Measurements from ENCODE around the gene ZMYND11.

Gene ZMYND11

DNA sequence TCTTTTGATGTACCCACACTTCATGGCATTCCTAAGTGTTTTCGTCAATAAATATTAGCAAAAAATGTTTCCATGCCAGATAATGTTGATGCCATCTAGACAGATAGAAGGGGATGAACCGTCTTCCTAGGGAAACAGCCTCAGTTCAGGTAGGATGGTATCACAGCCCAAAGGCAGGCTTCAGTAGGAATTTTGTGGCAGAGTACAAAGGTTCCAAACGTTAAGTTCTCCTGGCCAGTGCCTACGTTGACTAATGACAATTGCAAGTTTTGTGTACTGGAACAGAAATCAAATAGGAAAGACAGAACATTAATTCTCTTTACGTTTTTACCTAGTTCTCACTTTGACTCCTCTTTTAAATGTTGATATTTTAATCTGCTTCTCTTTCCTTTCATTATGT is 75.0 kb downstream of the ZMYND11 start:
- no peak for TF ChIP-seq EZH2 (IDR thresholded peaks at IDR 0.05; ENCODE audit: borderline replicate concordance, low read length)
- TF ChIP-seq, protein P1, sequence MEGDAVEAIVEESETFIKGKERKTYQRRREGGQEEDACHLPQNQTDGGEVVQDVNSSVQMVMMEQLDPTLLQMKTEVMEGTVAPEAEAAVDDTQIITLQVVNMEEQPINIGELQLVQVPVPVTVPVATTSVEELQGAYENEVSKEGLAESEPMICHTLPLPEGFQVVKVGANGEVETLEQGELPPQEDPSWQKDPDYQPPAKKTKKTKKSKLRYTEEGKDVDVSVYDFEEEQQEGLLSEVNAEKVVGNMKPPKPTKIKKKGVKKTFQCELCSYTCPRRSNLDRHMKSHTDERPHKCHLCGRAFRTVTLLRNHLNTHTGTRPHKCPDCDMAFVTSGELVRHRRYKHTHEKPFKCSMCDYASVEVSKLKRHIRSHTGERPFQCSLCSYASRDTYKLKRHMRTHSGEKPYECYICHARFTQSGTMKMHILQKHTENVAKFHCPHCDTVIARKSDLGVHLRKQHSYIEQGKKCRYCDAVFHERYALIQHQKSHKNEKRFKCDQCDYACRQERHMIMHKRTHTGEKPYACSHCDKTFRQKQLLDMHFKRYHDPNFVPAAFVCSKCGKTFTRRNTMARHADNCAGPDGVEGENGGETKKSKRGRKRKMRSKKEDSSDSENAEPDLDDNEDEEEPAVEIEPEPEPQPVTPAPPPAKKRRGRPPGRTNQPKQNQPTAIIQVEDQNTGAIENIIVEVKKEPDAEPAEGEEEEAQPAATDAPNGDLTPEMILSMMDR (IDR thresholded peaks at IDR 0.05; ENCODE audit: low read length), result no peak

GRCh38 chr10:215444-215843 is 80.2 kb downstream of the ZMYND11 start:
- Histone ChIP-seq H3K79me2 (ENCODE audit: insufficient read depth, low read length) (no peaks in the 10 kb centered on the region), H3K27ac (ENCODE audit: low read depth, low read length, poor library complexity, severe bottlenecking) (no peak overlapping the region), H3F3A (ENCODE audit: insufficient read depth, low read length) (no peaks in the 10 kb centered on the region), H3K4me2 (ENCODE audit: low read length) (no peak overlapping the region), H3K9me2 (ENCODE audit: low read depth, low read length) (no peaks in the 10 kb centered on the region), H3K27me3 (ENCODE audit: insufficient read depth, low read length) (no peaks in the 10 kb centered on the region), H3K36me3 (ENCODE audit: insufficient read depth, low read length) (no peaks in the 10 kb centered on the region), H3K4me3 (ENCODE audit: low read depth, low read length, poor library complexity, severe bottlenecking) (no peak overlapping the region), H3K9me3 (ENCODE audit: low read length) (no peaks in the 10 kb centered on the region), H3K9ac (ENCODE audit: low read length) (no peak overlapping the region), H2AFZ (ENCODE audit: low read length) (no peak overlapping the region), H4K20me1 (ENCODE audit: insufficient read depth, low read length) (no peaks in the 10 kb centered on the region), H3K4me1 (ENCODE audit: insufficient read depth, low read length, severe bottlenecking) (no peaks in the 10 kb centered on the region)
- TF ChIP-seq, protein P1 (IDR thresholded peaks at IDR 0.05; ENCODE audit: low read length), result no peak
- no peak for TF ChIP-seq EZH2 (IDR thresholded peaks at IDR 0.05; ENCODE audit: borderline replicate concordance, low read length)

More for the DNA sequence above, 75.0 kb downstream of the ZMYND11 start:
- H3K27ac ChIP-seq (ENCODE audit: low read depth, low read length, poor library complexity, severe bottlenecking), result no peak overlapping the region
- H3K9ac ChIP-seq (ENCODE audit: low read length), result no peak overlapping the region
- 0 out of 2 replicates have a peak, but pooled peaks cover 2% of the 10 kb centered on the region for H3K9me3 ChIP-seq (ENCODE audit: low read length)
- H3K79me2 ChIP-seq (ENCODE audit: insufficient read depth, low read length), result no peaks in the 10 kb centered on the region
- no peak overlapping the region for H2AFZ ChIP-seq (ENCODE audit: low read length)
- H3K27me3 ChIP-seq (ENCODE audit: insufficient read depth, low read length), result no peaks in the 10 kb centered on the region
- H3K4me3 ChIP-seq (ENCODE audit: low read depth, low read length, poor library complexity, severe bottlenecking), result no peak overlapping the region
- H3K9me2 ChIP-seq (ENCODE audit: low read depth, low read length), result no peaks in the 10 kb centered on the region
- no peaks in the 10 kb centered on the region for H4K20me1 ChIP-seq (ENCODE audit: insufficient read depth, low read length)
- no peaks in the 10 kb centered on the region for H3K36me3 ChIP-seq (ENCODE audit: insufficient read depth, low read length)
- no peaks in the 10 kb centered on the region for H3F3A ChIP-seq (ENCODE audit: insufficient read depth, low read length)
- H3K4me1 ChIP-seq (ENCODE audit: insufficient read depth, low read length, severe bottlenecking), result no peaks in the 10 kb centered on the region
- H3K4me2 ChIP-seq (ENCODE audit: low read length), result no peak overlapping the region

- Histone ChIP-seq H3K9me2 (ENCODE audit: low read depth, low read length) (no peaks in the 10 kb centered on the region), H4K20me1 (ENCODE audit: insufficient read depth, low read length) (no peaks in the 10 kb centered on the region), H2AFZ (ENCODE audit: low read length) (no peak overlapping the region), H3K27me3 (ENCODE audit: insufficient read depth, low read length) (no peaks in the 10 kb centered on the region), H3K27ac (ENCODE audit: low read depth, low read length, poor library complexity, severe bottlenecking) (no peak overlapping the region), H3K9ac (ENCODE audit: low read length) (no peak overlapping the region), H3K4me2 (ENCODE audit: low read length) (no peak overlapping the region), H3F3A (ENCODE audit: insufficient read depth, low read length) (no peaks in the 10 kb centered on the region), H3K4me3 (ENCODE audit: low read depth, low read length, poor library complexity, severe bottlenecking) (no peak overlapping the region), H3K79me2 (ENCODE audit: insufficient read depth, low read length) (no peaks in the 10 kb centered on the region), H3K4me1 (ENCODE audit: insufficient read depth, low read length, severe bottlenecking) (no peaks in the 10 kb centered on the region), H3K36me3 (ENCODE audit: insufficient read depth, low read length) (no peaks in the 10 kb centered on the region), H3K9me3 (ENCODE audit: low read length) (no peaks in the 10 kb centered on the region)
- TF ChIP-seq, protein P1 (IDR thresholded peaks at IDR 0.05; ENCODE audit: low read length), result no peak
- no peak for TF ChIP-seq EZH2 (IDR thresholded peaks at IDR 0.05; ENCODE audit: borderline replicate concordance, low read length)
Measured at GRCh38 chr10:218798-219197, 83.5 kb downstream of the ZMYND11 start.

Measured in OCI-LY1 (cell line).